ENCODE results near the gene NR1H4.

GRCh38 chr12:100461330-100461973, 12.2 kb upstream of the NR1H4 start:
- TF ChIP-seq CTCF (IDR thresholded peaks at IDR 0.05) (no peak), POLR2A (IDR thresholded peaks at IDR 0.05) (no peak)

Data from prostate gland (tissue), 2 donors.